Endothelial cell of umbilical vein (primary cell): ENCODE results near the gene CORO2B.

Source experiments
- CTCF ChIP-seq, 2 donors: IDR thresholded peaks; 1 replicate in 1 of 2; 2 replicates in 1 of 2; pipeline ENCODE4 v1.5.1; 2011; ENCODE audit warnings: low read length in 2 of 2, mild to moderate bottlenecking in 2 of 2, moderate library complexity in 2 of 2, control low read depth in 1 of 2, inconsistent platforms in 1 of 2, low read depth in 1 of 2; ENCODE audit not compliant: insufficient read depth in 1 of 2; ENCODE audit errors: extremely low read depth in 1 of 2
- EZH2 ChIP-seq: IDR thresholded peaks from 2 replicates; pipeline ENCODE4 v1.6.1; 2012; ENCODE audit warnings: borderline replicate concordance, low read depth, mild to moderate bottlenecking, moderate library complexity, low read length, inconsistent platforms; ENCODE audit not compliant: severe bottlenecking
- FOS ChIP-seq: IDR thresholded peaks from 2 replicates; pipeline ENCODE4 v1.6.1; 2011; ENCODE audit warnings: mild to moderate bottlenecking, low read length, moderate library complexity, borderline replicate concordance; ENCODE audit not compliant: insufficient read depth

GRCh38 chr15:68553314-68553993 lies 25.3 kb upstream of the CORO2B start:
- TF ChIP-seq FOS (no peak), EZH2 (no peak), CTCF (IDR thresholded peaks at IDR 0.05; ENCODE audit: extremely low read depth in 1 of 2, insufficient read depth in 1 of 2, low read depth in 1 of 2, low read length in 2 of 2) (no peak)
